OCI-LY3 (cell line): ENCODE measurements around the gene SCAI.
"Not testable (repeated sequence)": the region's sequence is repeated elsewhere in the genome, so short reads cannot be mapped to it uniquely, and the experiment has no call there.

ENCODE experiments used
- H2AFZ ChIP-seq: fragments of 200-600, 300-600 bp; shearing (Covaris generic); 2 replicates; pipeline ENCODE4 v1.6.0; 2014; ENCODE audit warnings: antibody characterized with exemption, low read depth, low read length
- H3K27ac ChIP-seq: fragments of 200-600, 300-600 bp; sonication (generic); 2 replicates; pipeline ENCODE4 v1.5.1; 2014; ENCODE audit warnings: mild to moderate bottlenecking, low read length, moderate library complexity, mixed read lengths
- H3K27me3 ChIP-seq: fragments of 200-600, 300-600 bp; sonication (generic); 2 replicates; pipeline ENCODE4 v1.6.1; 2014; ENCODE audit warnings: low read depth, low read length, mixed read lengths
- H3K36me3 ChIP-seq: fragments of 200-600, 300-600 bp; sonication (generic); replicated peaks from 2 replicates; pipeline ENCODE3; 2014; ENCODE audit warnings: low read depth, low read length, mixed read lengths
- H3K4me1 ChIP-seq: fragments of 300-600, 200-600 bp; sonication (generic); 2 replicates; pipeline ENCODE4 v1.6.1; 2014; ENCODE audit warnings: low read length, mixed read lengths
- H3K4me2 ChIP-seq: fragments of 200-600, 300-600 bp; sonication (generic); 2 replicates; pipeline ENCODE4 v1.6.1; 2014; ENCODE audit warnings: low read length, mixed read lengths
- H3K4me3 ChIP-seq: fragments of 300-600, 200-600 bp; sonication (generic); 2 replicates; pipeline ENCODE4 v1.5.1; 2014; ENCODE audit warnings: antibody characterized with exemption, mild to moderate bottlenecking, low read length, moderate library complexity
- H3K79me2 ChIP-seq: fragments of 300-600, 200-600 bp; shearing (Covaris generic); 2 replicates; pipeline ENCODE4 v1.6.1; 2014; ENCODE audit warnings: mild to moderate bottlenecking, low read length, mixed read lengths
- H3K9ac ChIP-seq: fragments of 300-600, 200-600 bp; shearing (Covaris generic); 2 replicates; pipeline ENCODE4 v1.6.0; 2014; ENCODE audit warnings: mild to moderate bottlenecking, low read length, moderate library complexity
- H3K9me3 ChIP-seq: fragments of 200-600, 300-600 bp; shearing (Covaris generic); 2 replicates; pipeline ENCODE4 v1.6.1; 2014; ENCODE audit warnings: low read length, mixed read lengths; ENCODE audit not compliant: insufficient read depth
- H4K20me1 ChIP-seq: fragments of 200-600, 300-600 bp; sonication (generic); 2 replicates; pipeline ENCODE4 v1.6.1; 2016; ENCODE audit warnings: low read length, mixed read lengths; ENCODE audit not compliant: insufficient read depth
- EZH2phosphoT487 ChIP-seq: fragments of 200-600 bp; shearing (Covaris generic); IDR thresholded peaks from 2 replicates; pipeline ENCODE4 v1.6.1; 2018; ENCODE audit warnings: antibody characterized with exemption, mixed run types, low read depth
- TF ChIP-seq, protein P1 (sequence below): fragments of 200-600, 300-600 bp; sonication (generic); IDR thresholded peaks from 2 replicates; pipeline ENCODE4 v1.5.1; 2014; ENCODE audit warnings: antibody characterized with exemption, low read length, low read depth

The SCAI gene

DNA sequence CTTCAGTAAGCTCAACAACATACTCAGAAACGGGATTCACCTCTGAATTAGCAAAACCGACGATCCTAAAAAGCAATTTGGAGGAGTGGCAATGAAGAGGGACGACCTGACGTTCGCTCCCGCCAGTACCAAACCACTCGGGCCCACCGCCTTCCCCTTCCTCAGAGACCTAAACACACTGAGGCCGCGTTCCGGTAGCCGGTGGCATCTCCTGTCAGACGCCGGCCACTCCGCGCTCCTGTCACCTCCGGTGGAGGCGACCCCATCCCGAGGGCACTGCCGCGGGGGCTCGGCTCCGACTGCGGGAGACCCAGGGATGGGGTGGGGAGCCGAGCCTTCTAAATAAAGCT, 45.7 kb upstream of the SCAI start:
- no peaks in the 10 kb centered on the region for H3K36me3 ChIP-seq
- H3K4me2 ChIP-seq = peak overlapping the region; percentile 93
- no peaks in the 10 kb centered on the region for H3K27me3 ChIP-seq
- TF ChIP-seq EZH2phosphoT487 = no peak
- TF ChIP-seq, protein P1, sequence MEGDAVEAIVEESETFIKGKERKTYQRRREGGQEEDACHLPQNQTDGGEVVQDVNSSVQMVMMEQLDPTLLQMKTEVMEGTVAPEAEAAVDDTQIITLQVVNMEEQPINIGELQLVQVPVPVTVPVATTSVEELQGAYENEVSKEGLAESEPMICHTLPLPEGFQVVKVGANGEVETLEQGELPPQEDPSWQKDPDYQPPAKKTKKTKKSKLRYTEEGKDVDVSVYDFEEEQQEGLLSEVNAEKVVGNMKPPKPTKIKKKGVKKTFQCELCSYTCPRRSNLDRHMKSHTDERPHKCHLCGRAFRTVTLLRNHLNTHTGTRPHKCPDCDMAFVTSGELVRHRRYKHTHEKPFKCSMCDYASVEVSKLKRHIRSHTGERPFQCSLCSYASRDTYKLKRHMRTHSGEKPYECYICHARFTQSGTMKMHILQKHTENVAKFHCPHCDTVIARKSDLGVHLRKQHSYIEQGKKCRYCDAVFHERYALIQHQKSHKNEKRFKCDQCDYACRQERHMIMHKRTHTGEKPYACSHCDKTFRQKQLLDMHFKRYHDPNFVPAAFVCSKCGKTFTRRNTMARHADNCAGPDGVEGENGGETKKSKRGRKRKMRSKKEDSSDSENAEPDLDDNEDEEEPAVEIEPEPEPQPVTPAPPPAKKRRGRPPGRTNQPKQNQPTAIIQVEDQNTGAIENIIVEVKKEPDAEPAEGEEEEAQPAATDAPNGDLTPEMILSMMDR = no peak
- peak overlapping the region; percentile 69 for H3K9ac ChIP-seq
- no peak overlapping the region for H2AFZ ChIP-seq
- peaks cover 9% of the 10 kb centered on the region for H3K4me1 ChIP-seq
- H3K27ac ChIP-seq = peak overlapping the region; percentile 30; the same call in 1 of the 2 replicates
- H3K9me3 ChIP-seq = no peaks in the 10 kb centered on the region
- peaks cover 7% of the 10 kb centered on the region; the same call in 1 of the 2 replicates for H4K20me1 ChIP-seq
- peak overlapping the region; percentile 84 for H3K4me3 ChIP-seq
- H3K79me2 ChIP-seq = peaks cover 64% of the 10 kb centered on the region

DNA sequence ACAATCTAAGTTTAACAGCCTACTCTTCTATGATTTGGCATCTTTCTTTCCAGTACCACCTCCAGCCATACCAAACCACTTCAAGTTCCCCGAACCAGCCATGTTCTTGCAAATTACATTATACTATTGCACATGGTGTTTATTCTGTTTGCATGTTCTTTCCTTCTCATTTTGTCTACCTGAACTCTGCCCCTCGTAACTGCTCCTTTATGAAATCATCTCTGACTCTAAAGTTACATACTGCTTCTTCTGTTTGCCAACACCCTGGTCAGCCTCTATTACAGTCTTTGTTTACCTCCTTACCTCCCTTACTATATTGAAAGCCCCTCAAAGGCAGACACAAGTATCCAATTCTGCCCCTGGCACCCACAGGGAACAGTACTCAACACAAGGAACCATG, 40.2 kb upstream of the SCAI start:
- no peaks in the 10 kb centered on the region for H3K27me3 ChIP-seq
- no peak for TF ChIP-seq EZH2phosphoT487
- TF ChIP-seq, protein P1 = no peak
- H2AFZ ChIP-seq = no peak overlapping the region
- H3K4me3 ChIP-seq = no peak overlapping the region
- H3K79me2 ChIP-seq = peaks cover 100% of the 10 kb centered on the region
- peaks cover 2% of the 10 kb centered on the region for H3K36me3 ChIP-seq
- no peak overlapping the region for H3K27ac ChIP-seq
- no peaks in the 10 kb centered on the region for H3K9me3 ChIP-seq
- H4K20me1 ChIP-seq = peaks cover 27% of the 10 kb centered on the region
- no peak overlapping the region for H3K9ac ChIP-seq
- H3K4me1 ChIP-seq = peaks cover 3% of the 10 kb centered on the region; the same call in 1 of the 2 replicates
- no peak overlapping the region for H3K4me2 ChIP-seq

DNA sequence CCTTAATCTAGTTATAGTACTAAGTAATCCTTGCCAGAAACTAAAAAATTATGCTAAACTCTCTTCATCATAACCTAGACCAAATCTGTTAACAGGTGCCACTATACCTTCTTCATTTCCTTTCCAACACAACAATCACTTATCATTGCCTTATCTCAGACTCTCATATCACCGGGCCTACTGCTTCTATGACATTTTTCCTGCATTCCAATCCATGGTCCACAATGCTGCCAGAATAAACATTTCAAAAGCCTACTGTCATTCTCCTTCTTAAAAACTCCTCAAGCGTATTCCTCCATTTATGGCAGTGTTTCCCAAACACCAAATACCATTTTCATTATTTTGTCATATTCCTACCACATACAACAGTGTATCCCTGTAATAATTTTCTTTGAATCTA, 39.7 kb upstream of the SCAI start:
- Histone ChIP-seq H3K4me1 (no peaks in the 10 kb centered on the region), H3K79me2 (peaks cover 100% of the 10 kb centered on the region), H3K9ac (no peak overlapping the region), H3K4me2 (no peak overlapping the region), H2AFZ (no peak overlapping the region), H4K20me1 (peaks cover 32% of the 10 kb centered on the region), H3K9me3 (no peaks in the 10 kb centered on the region), H3K27me3 (no peaks in the 10 kb centered on the region), H3K4me3 (no peak overlapping the region), H3K36me3 (peaks cover 2% of the 10 kb centered on the region), H3K27ac (no peak overlapping the region)
- TF ChIP-seq, protein P1 = no peak
- no peak for TF ChIP-seq EZH2phosphoT487

DNA sequence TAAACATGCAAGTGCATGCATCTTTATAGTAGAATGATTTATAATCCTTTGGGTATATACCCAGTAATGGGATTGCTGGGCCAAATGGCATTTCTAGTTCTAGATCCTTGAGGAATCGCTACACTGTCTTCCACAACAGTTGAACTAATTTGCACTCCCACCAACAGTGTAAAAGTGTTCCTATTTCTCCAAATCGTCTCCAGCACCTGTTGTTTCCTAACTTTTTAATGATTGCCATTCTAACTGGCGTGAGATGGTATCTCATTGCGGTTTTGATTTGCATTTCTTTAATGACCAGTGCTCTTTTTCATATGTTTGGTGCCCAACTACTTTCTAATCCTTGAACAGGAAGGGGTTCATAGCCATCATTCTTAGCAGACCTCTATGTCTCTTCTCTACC, 38.4 kb upstream of the SCAI start:
- Histone ChIP-seq H3K79me2 (peaks cover 100% of the 10 kb centered on the region), H4K20me1 (peaks cover 25% of the 10 kb centered on the region)
- not testable (repeated sequence) for H3K27me3 ChIP-seq

DNA sequence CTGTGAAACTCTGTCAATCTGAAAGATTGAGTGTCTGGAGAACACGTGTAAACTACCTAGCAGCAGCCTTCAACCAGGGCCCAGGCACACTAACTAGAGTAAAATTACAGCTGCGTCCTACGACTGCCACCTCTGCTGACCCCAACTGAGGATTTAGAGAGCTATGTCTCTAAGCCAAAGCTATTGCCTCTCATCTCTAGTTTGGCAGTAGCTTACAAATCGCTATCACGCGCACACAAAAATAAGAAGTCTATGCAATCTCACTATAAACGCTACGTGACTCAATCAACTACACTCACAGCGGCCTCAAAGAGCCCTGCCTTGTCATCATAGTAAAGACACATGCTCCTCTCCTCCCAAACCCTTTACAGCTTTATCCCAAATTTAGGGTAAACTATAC, 37.5 kb upstream of the SCAI start:
- H2AFZ ChIP-seq = no peak overlapping the region
- H4K20me1 ChIP-seq = peaks cover 25% of the 10 kb centered on the region
- H3K27ac ChIP-seq = no peak overlapping the region
- H3K4me1 ChIP-seq = no peaks in the 10 kb centered on the region
- no peaks in the 10 kb centered on the region for H3K27me3 ChIP-seq
- H3K4me3 ChIP-seq = no peak overlapping the region
- no peak for TF ChIP-seq EZH2phosphoT487
- TF ChIP-seq, protein P1 = no peak
- H3K4me2 ChIP-seq = no peak overlapping the region
- H3K79me2 ChIP-seq = peaks cover 100% of the 10 kb centered on the region
- H3K36me3 ChIP-seq = peaks cover 2% of the 10 kb centered on the region
- H3K9ac ChIP-seq = no peak overlapping the region
- no peaks in the 10 kb centered on the region for H3K9me3 ChIP-seq

More for the DNA sequence above, 38.4 kb upstream of the SCAI start:
- H3K9ac ChIP-seq, H3K4me2 ChIP-seq, H3K27ac ChIP-seq, H2AFZ ChIP-seq, H3K4me1 ChIP-seq, H3K36me3 ChIP-seq, H3K9me3 ChIP-seq, H3K4me3 ChIP-seq: not testable (repeated sequence)

DNA sequence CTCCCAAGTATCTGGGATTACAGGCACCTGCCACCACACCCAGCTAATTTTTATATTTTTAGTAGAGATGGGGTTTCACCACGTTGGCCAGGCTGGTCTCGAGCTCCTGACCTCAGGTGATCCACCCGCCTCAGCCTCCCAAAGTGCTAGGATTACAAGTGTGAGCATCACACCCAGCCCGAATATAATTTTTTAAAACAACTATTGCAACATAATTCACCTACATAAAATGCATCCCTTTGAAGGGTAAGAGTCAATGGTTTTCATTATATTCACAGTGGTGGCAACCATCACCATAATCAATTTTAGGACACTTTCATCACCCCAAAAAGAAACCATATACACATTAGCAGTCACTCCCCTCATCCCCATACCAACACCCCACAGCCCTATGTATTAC, 36.4 kb upstream of the SCAI start:
- H3K79me2 ChIP-seq = peaks cover 98% of the 10 kb centered on the region
- not testable (repeated sequence) for H3K4me3 ChIP-seq, H3K27me3 ChIP-seq, H3K9ac ChIP-seq, H3K9me3 ChIP-seq, H2AFZ ChIP-seq, H3K4me2 ChIP-seq, H3K27ac ChIP-seq, H3K4me1 ChIP-seq, H3K36me3 ChIP-seq
- H4K20me1 ChIP-seq = peaks cover 25% of the 10 kb centered on the region
